HG03571 (cell line): ENCODE data around the gene C1orf226.
"Not testable (repeated sequence)": the region's sequence is repeated elsewhere in the genome, so short reads cannot be mapped to it uniquely, and the experiment has no call there.

Experiments
- ATAC-seq: cut with Tn5 transposase; IDR thresholded peaks from one replicate; pipeline ENCODE4 v1.9.1; 2021; ENCODE audit not compliant: unreplicated experiment

Gene C1orf226

GRCh38 chr1:162404550-162405160 is 23.1 kb downstream of the C1orf226 start:
- ATAC-seq, result no peak

- ATAC-seq, result no peak
These were observed 24.3 kb downstream of the C1orf226 start for GRCh38 chr1:162405800-162406199.

- no peak for ATAC-seq
These were observed 25.3 kb downstream of the C1orf226 start for GRCh38 chr1:162406811-162407210.

- no peak for ATAC-seq
These were observed 26.0 kb downstream of the C1orf226 start for GRCh38 chr1:162407539-162407938.

- ATAC-seq, result no peak
These were observed 30.5 kb downstream of the C1orf226 start, which contains the start of gene SH2D1B for GRCh38 chr1:162412002-162412401. Gene SH2D1B, minus strand, starts transcription at chr1:162412136. Its CDS starts 120 bp downstream, at chr1:162412016.

- ATAC-seq, result no peak
These were observed 34.7 kb downstream of the C1orf226 start for GRCh38 chr1:162416215-162416614.

GRCh38 chr1:162416909-162417308 is 35.4 kb downstream of the C1orf226 start:
- no peak for ATAC-seq

GRCh38 chr1:162417650-162418049 is 36.1 kb downstream of the C1orf226 start:
- ATAC-seq, result no peak

- ATAC-seq, result not testable (repeated sequence)
These were observed 37.1 kb downstream of the C1orf226 start for GRCh38 chr1:162418584-162418983.

- not testable (repeated sequence) for ATAC-seq
These were observed 38.0 kb downstream of the C1orf226 start for GRCh38 chr1:162419450-162419931.

- no peak for ATAC-seq
These were observed 38.6 kb downstream of the C1orf226 start for GRCh38 chr1:162420120-162420519.

GRCh38 chr1:162421258-162422164 is 40.0 kb downstream of the C1orf226 start:
- no peak for ATAC-seq

- no peak for ATAC-seq
These were observed 41.3 kb downstream of the C1orf226 start for GRCh38 chr1:162422662-162423375.

GRCh38 chr1:162430583-162430982 is 49.1 kb downstream of the C1orf226 start:
- no peak for ATAC-seq

GRCh38 chr1:162432977-162433713 is 51.6 kb downstream of the C1orf226 start:
- not testable (repeated sequence) for ATAC-seq
